Natural killer cell (primary cell): ENCODE measurements around the gene PIH1D1. TPM values are rescaled to one million over a fixed set of nuclear protein-coding genes. Genes with fewer than 3 reads are reported as not detected.

Source experiments
- ATAC-seq, 3 donors: fragments of 150-1000 bp in 2 of 3; fragments of 200-7000 bp in 1 of 3; cut with Tn5 transposase; 1 replicate in 1 of 3; 2 replicates in 2 of 3; pipeline ENCODE4 v1.10.0; 2021; ENCODE audit warnings: mild to moderate bottlenecking in 2 of 3, moderate library complexity in 2 of 3
- DNase-seq, 2 donors: peaks; one replicate each; pipeline versions ENCODE4 v3.0.0 to v3.0.0-alpha.2; 2013 to 2021; ENCODE audit warnings: mixed read lengths in 1 of 2
- H3K27ac ChIP-seq: one replicate; pipeline ENCODE4 v1.5.1; 2013; ENCODE audit warnings: mild to moderate bottlenecking, low read length
- H3K27me3 ChIP-seq: one replicate; pipeline ENCODE4 v1.6.1; 2013; ENCODE audit warnings: low read length; ENCODE audit not compliant: control insufficient read depth, insufficient read depth
- H3K36me3 ChIP-seq: one replicate; pipeline ENCODE4 v1.6.1; 2013; ENCODE audit warnings: low read length; ENCODE audit not compliant: control insufficient read depth, insufficient read depth
- H3K4me1 ChIP-seq: one replicate; pipeline ENCODE4 v1.6.1; 2013; ENCODE audit warnings: low read length; ENCODE audit not compliant: control insufficient read depth, insufficient read depth
- H3K4me3 ChIP-seq: one replicate; pipeline ENCODE4 v1.5.1; 2013; ENCODE audit warnings: low read length
- H3K9me3 ChIP-seq: one replicate; pipeline ENCODE4 v1.6.1; 2013; ENCODE audit warnings: low read length; ENCODE audit not compliant: control insufficient read depth, insufficient read depth
- H3K27ac Mint-ChIP-seq, 2 donors: one replicate each; pipeline ENCODE4 v1.8.0; 2022; ENCODE audit warnings: mild to moderate bottlenecking in 2 of 2, mixed read lengths in 2 of 2, moderate library complexity in 1 of 2
- H3K27me3 Mint-ChIP-seq, 2 donors: one replicate each; pipeline ENCODE4 v1.8.0; 2022; ENCODE audit warnings: low read depth in 2 of 2, mixed read lengths in 2 of 2
- H3K36me3 Mint-ChIP-seq: one replicate; pipeline ENCODE4 v1.8.0; 2022; ENCODE audit warnings: mixed read lengths
- H3K4me1 Mint-ChIP-seq, 2 donors: one replicate each; pipeline ENCODE4 v1.8.0; 2022; ENCODE audit warnings: mixed read lengths in 2 of 2
- H3K4me3 Mint-ChIP-seq: one replicate; pipeline ENCODE4 v1.8.0; 2022; ENCODE audit warnings: mild to moderate bottlenecking, moderate library complexity, mixed read lengths
- H3K9me3 Mint-ChIP-seq, 2 donors: one replicate each; pipeline ENCODE4 v1.8.0; 2022; ENCODE audit warnings: mixed read lengths in 2 of 2
- CTCF ChIP-seq: fragments of 200-600 bp; IDR thresholded peaks from one replicate; pipeline ENCODE4 v1.8.0; 2022; ENCODE audit warnings: antibody characterized with exemption
- WGBS: methylation state at CpG from one replicate; pipeline ENCODE4 v1.1.7; 2013; ENCODE audit warnings: missing lambda C conversion rate; ENCODE audit not compliant: insufficient coverage; 5-methylcytosine and 5-hydroxymethylcytosine counted together
- intact Hi-C: fragments of 100-400 bp; cut with micrococcal nuclease; formaldehyde crosslinking; loops from one replicate; pipeline ENCODE4 v1.14.2; 2022
- total RNA-seq, 4 donors: library from RNA; stranded (reverse); fragments of 120-200 nt in 1 of 4; gene quantifications; one replicate each; pipeline versions ENCODE4 v1.2.3 to v1.2.4, GENCODE V29; 2013 to 2022

PIH1D1 gene
- total RNA-seq, 3 donors from 2014 or later (not counting 1 experiment from before 2014, with no cell fraction given), result 112 to 149 (median 138) TPM

- peak; percentile 21 for TF ChIP-seq CTCF
Observed at GRCh38 chr19:49475995-49476880, 24.6 kb upstream of the PIH1D1 start.

DNA sequence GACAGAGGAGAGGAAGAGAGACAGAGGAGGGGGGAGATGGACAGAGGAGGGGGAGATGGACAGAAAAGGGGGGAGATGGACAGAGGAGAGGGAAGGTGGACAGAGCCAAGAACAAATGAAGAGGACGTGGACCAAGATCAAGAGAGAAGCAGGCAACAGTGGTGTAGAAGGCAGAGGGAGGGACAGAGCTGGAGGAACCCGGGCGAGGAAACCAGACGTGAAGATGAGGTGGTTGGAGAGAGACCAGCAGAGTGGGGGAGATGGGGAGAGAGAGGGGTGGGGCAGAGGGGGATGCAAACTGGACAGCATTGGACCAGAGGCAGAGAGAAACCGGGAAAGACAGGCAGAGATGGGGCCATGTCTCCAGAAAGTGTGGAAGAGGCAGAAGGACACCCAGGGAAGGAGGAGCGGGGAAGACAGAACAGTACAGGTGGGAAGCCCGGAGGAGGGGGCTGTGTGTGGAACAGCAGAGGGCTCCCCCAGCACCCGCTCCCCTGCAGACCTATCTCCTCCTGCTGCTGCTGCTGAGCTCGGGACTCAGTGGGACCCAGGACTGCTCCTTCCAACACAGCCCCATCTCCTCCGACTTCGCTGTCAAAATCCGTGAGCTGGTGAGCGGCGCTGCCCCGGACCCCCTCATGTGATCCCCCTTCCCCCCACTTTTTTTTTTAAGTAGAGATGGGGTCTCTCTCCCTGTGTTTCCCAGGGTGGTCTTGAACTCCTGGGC lies 23.7 kb upstream of the PIH1D1 start:
- TF ChIP-seq CTCF, result no peak
- DNase-seq, result peak in 1 of 2 donors; percentile 58
- H3K27ac ChIP-seq, result peak overlapping the region; percentile 89
- no peaks in the 10 kb centered on the region for H3K27me3 ChIP-seq
- peak overlapping the region; percentile 67 for H3K4me3 ChIP-seq
- no peak for ATAC-seq
- peak overlapping the region; percentile 88 to 94 for H3K27ac Mint-ChIP-seq
- no peaks in the 10 kb centered on the region for H3K36me3 Mint-ChIP-seq
- H3K36me3 ChIP-seq, result peaks cover 14% of the 10 kb centered on the region
- intact Hi-C loops, result no loop called here
- H3K9me3 ChIP-seq, result no peaks in the 10 kb centered on the region
- H3K4me3 Mint-ChIP-seq, result peak overlapping the region; percentile 95
- H3K9me3 Mint-ChIP-seq, result no peaks in the 10 kb centered on the region
- peaks cover 56% of the 10 kb centered on the region for H3K4me1 ChIP-seq
- H3K4me1 Mint-ChIP-seq, result peaks cover 23 to 41% of the 10 kb centered on the region in 2 donors
- no peaks in the 10 kb centered on the region for H3K27me3 Mint-ChIP-seq
- WGBS, result 63% methylated on average over 13 of the region's 15 CpGs

More at GRCh38 chr19:49475995-49476880, 24.6 kb upstream of the PIH1D1 start:
- H3K27ac ChIP-seq, result peak overlapping the region; percentile 89
- DNase-seq, result peak in 1 of 2 donors; percentile 83
- 65% methylated on average over 27 of the region's 27 CpGs for WGBS
- peaks cover 47% of the 10 kb centered on the region for H3K4me1 ChIP-seq
- no peaks in the 10 kb centered on the region for H3K27me3 Mint-ChIP-seq
- H3K36me3 ChIP-seq, result peaks cover 17% of the 10 kb centered on the region
- intact Hi-C loops, result no loop called here
- no peaks in the 10 kb centered on the region for H3K27me3 ChIP-seq
- H3K4me3 Mint-ChIP-seq, result peak overlapping the region; percentile 95
- no peak overlapping the region for H3K4me3 ChIP-seq
- no peaks in the 10 kb centered on the region for H3K36me3 Mint-ChIP-seq
- H3K27ac Mint-ChIP-seq, result peak overlapping the region; percentile 88 to 94
- peaks cover 16 to 34% of the 10 kb centered on the region in 2 donors for H3K4me1 Mint-ChIP-seq
- no peaks in the 10 kb centered on the region for H3K9me3 Mint-ChIP-seq
- H3K9me3 ChIP-seq, result no peaks in the 10 kb centered on the region
- ATAC-seq, result peak in 2 of 3 donors; percentile 16 to 34

DNA sequence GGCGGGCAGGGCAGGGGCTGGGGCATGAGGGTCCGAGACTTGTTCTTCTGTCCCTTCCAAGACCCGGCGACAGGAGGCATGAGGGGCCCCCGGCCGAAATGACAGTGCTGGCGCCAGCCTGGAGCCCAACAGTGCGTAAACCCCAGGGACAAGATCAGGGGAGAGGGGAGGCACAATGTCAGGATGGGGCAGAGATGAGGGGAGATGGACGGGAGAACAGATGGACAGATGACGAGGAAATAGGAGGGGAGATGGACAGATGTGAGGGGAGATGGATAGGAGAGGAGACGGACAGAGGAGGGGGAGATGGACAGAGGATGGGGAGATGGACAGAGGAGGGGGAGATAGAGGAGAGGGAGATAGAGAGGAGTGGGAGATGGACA lies 22.9 kb upstream of the PIH1D1 start:
- TF ChIP-seq CTCF, result no peak
- peak overlapping the region; percentile 89 for H3K27ac ChIP-seq
- H3K36me3 Mint-ChIP-seq, result no peaks in the 10 kb centered on the region
- intact Hi-C loops, result loop anchor here (1.0 kb wide), 2 partner anchors 73 to 96 kb away; no protein-coding TSS in a partner anchor
- H3K4me3 Mint-ChIP-seq, result peak overlapping the region; percentile 95
- ATAC-seq, result no peak
- H3K4me1 Mint-ChIP-seq, result peaks cover 29 to 50% of the 10 kb centered on the region in 2 donors
- H3K27ac Mint-ChIP-seq, result peak overlapping the region; percentile 88 to 94
- H3K4me3 ChIP-seq, result peak overlapping the region; percentile 67
- H3K36me3 ChIP-seq, result peaks cover 8% of the 10 kb centered on the region
- no peaks in the 10 kb centered on the region for H3K27me3 Mint-ChIP-seq
- no peaks in the 10 kb centered on the region for H3K27me3 ChIP-seq
- no peaks in the 10 kb centered on the region for H3K9me3 Mint-ChIP-seq
- 5% methylated on average over 11 of the region's 11 CpGs for WGBS
- no peak for DNase-seq
- no peaks in the 10 kb centered on the region for H3K9me3 ChIP-seq
- H3K4me1 ChIP-seq, result peaks cover 64% of the 10 kb centered on the region
